B cell (primary cell): Measurements from ENCODE around the gene TANC1. TPM values are rescaled to one million over a fixed set of nuclear protein-coding genes. Genes with fewer than 3 reads are reported as not detected.

ENCODE experiments used
- ATAC-seq: fragments of 200-7000 bp; cut with Tn5 transposase; one replicate; pipeline ENCODE4 v1.10.0; 2021; ENCODE audit warnings: low read depth, mild to moderate bottlenecking, moderate number of reproducible peaks, moderate library complexity
- CTCF ChIA-PET: fragments of 350-600 bp; sonication (Branson Sonifier 250); formaldehyde crosslinking; loops from one replicate; lab custom pipeline; 2021; ENCODE audit warnings: antibody characterized with exemption, inconsistent platforms; lab: Charles Lee
- POLR2A ChIA-PET: fragments of 350-600 bp; sonication (Branson Sonifier 250); formaldehyde crosslinking; loops from one replicate; lab custom pipeline; 2021; ENCODE audit warnings: antibody characterized with exemption; lab: Charles Lee
- DNase-seq: peaks from one replicate; pipeline ENCODE4 v3.0.0; 2013
- H2AFZ ChIP-seq: 2 replicates; pipeline ENCODE4 v1.6.1; 2012; ENCODE audit warnings: mild to moderate bottlenecking, low read depth, low read length; ENCODE audit not compliant: insufficient read depth, poor library complexity, severe bottlenecking
- H3K27ac ChIP-seq, 2 donors: 1 replicate in 1 of 2; 2 replicates in 1 of 2; pipeline ENCODE4 v1.5.1; 2012 to 2013; ENCODE audit warnings: low read length in 2 of 2, mild to moderate bottlenecking in 2 of 2, moderate library complexity in 1 of 2
- H3K27me3 ChIP-seq, 4 experiments: fragments of 200-600 bp in 1 of 4; sonication (generic) in 1 of 4; replicated peaks in 1 of 4; 1 replicate in 2 of 4; 2 replicates in 2 of 4; pipeline versions ENCODE4 v1.6.1 to v1.7.0; 2013 to 2016; ENCODE audit warnings: low read length in 3 of 4, mild to moderate bottlenecking in 2 of 4, mixed read lengths in 1 of 4, moderate library complexity in 1 of 4; ENCODE audit not compliant: insufficient read depth in 4 of 4, control insufficient read depth in 3 of 4; ENCODE audit errors: control extremely low read depth in 1 of 4
- H3K36me3 ChIP-seq, 2 experiments: replicated peaks in 1 of 2; 1 replicate in 1 of 2; 2 replicates in 1 of 2; pipeline versions ENCODE4 v1.6.1 to v1.7.1; 2013; ENCODE audit warnings: low read length in 1 of 2; ENCODE audit not compliant: insufficient read depth in 2 of 2, control insufficient read depth in 1 of 2; ENCODE audit errors: control extremely low read depth in 1 of 2, extremely low read depth in 1 of 2
- H3K4me1 ChIP-seq, 2 donors: fragments of 200-600 bp in 1 of 2; sonication (generic) in 1 of 2; 1 replicate in 1 of 2; 2 replicates in 1 of 2; pipeline versions ENCODE4 v1.5.1 to v1.6.1; 2013 to 2017; ENCODE audit warnings: low read length in 2 of 2; ENCODE audit not compliant: control insufficient read depth in 2 of 2, insufficient read depth in 2 of 2
- H3K4me2 ChIP-seq: replicated peaks from 2 replicates; pipeline ENCODE3; 2012; ENCODE audit warnings: mild to moderate bottlenecking, low read depth, low read length; ENCODE audit not compliant: poor library complexity, severe bottlenecking
- H3K4me3 ChIP-seq, 5 experiments: fragments of 200-600 bp in 1 of 5; sonication (generic) in 1 of 5; 1 replicate in 3 of 5; 2 replicates in 2 of 5; pipeline versions ENCODE4 v1.5.1 to v1.7.0; 2011 to 2016; ENCODE audit warnings: low read length in 4 of 5, mild to moderate bottlenecking in 4 of 5, low read depth in 2 of 5, control low read depth in 1 of 5, moderate library complexity in 1 of 5; ENCODE audit not compliant: insufficient read depth in 1 of 5; ENCODE audit errors: control extremely low read depth in 1 of 5, extremely low read depth in 1 of 5
- H3K79me2 ChIP-seq: fragments of 200-600 bp; sonication (generic); one replicate; pipeline ENCODE4 v1.6.0; 2016; ENCODE audit warnings: low read length; ENCODE audit not compliant: control insufficient read depth, insufficient read depth
- H3K9ac ChIP-seq: fragments of 200-600 bp; sonication (generic); 2 replicates; pipeline ENCODE4 v1.6.1; 2017; ENCODE audit warnings: mild to moderate bottlenecking, low read length, moderate library complexity
- H3K9me3 ChIP-seq, 3 donors: one replicate each; pipeline versions ENCODE4 v1.6.1 to v1.7.1; 2013; ENCODE audit warnings: low read length in 2 of 3; ENCODE audit not compliant: control insufficient read depth in 2 of 3, insufficient read depth in 1 of 3; ENCODE audit errors: control extremely low read depth in 1 of 3
- H4K20me1 ChIP-seq: 2 replicates; pipeline ENCODE4 v1.6.0; 2012; ENCODE audit warnings: mild to moderate bottlenecking, low read length; ENCODE audit not compliant: insufficient read depth, control insufficient read depth, poor library complexity, severe bottlenecking
- H3K27ac Mint-ChIP-seq: one replicate; pipeline ENCODE4 v1.8.0; 2021; ENCODE audit warnings: mixed read lengths
- H3K27me3 Mint-ChIP-seq: one replicate; pipeline ENCODE4 v1.8.0; 2021; ENCODE audit warnings: mixed read lengths
- H3K4me1 Mint-ChIP-seq: one replicate; pipeline ENCODE4 v1.8.0; 2021; ENCODE audit warnings: mixed read lengths
- H3K4me3 Mint-ChIP-seq: one replicate; pipeline ENCODE4 v1.8.0; 2021; ENCODE audit warnings: mixed read lengths
- H3K9me3 Mint-ChIP-seq: one replicate; pipeline ENCODE4 v1.8.0; 2022; ENCODE audit warnings: mixed read lengths; ENCODE audit not compliant: insufficient read depth
- EZH2 ChIP-seq: IDR thresholded peaks from 2 replicates; pipeline ENCODE4 v1.6.1; 2012; ENCODE audit warnings: borderline replicate concordance, low read depth, mild to moderate bottlenecking, moderate library complexity, low read length; ENCODE audit not compliant: insufficient read depth, poor library complexity, severe bottlenecking
- WGBS: methylation state at CpG from one replicate; pipeline ENCODE4 v1.1.5; 2013; ENCODE audit warnings: missing lambda C conversion rate; ENCODE audit not compliant: insufficient coverage; 5-methylcytosine and 5-hydroxymethylcytosine counted together
- intact Hi-C: fragments of 100-400 bp; cut with micrococcal nuclease; formaldehyde crosslinking; loops from one replicate; pipeline ENCODE4 v1.10.0; 2022
- polyA plus RNA-seq: library from polyadenylated mRNA; depleted of rRNA; stranded (reverse); fragments of >200 nt; gene quantifications from 2 replicates; pipeline ENCODE4 v1.2.3, GENCODE V29; 2012
- total RNA-seq, 2 donors: library from RNA; stranded (reverse); fragments of 120-200 nt in 1 of 2; gene quantifications; 1 replicate in 1 of 2; 2 replicates in 1 of 2; pipeline versions ENCODE4 v1.2.3 to v1.2.4, GENCODE V29; 2013 to 2022

Gene TANC1
- total and polyA plus RNA-seq, 2 donors (not counting 1 experiment from before 2014, with no cell fraction given): 0.13 TPM; not detected in 1

DNA sequence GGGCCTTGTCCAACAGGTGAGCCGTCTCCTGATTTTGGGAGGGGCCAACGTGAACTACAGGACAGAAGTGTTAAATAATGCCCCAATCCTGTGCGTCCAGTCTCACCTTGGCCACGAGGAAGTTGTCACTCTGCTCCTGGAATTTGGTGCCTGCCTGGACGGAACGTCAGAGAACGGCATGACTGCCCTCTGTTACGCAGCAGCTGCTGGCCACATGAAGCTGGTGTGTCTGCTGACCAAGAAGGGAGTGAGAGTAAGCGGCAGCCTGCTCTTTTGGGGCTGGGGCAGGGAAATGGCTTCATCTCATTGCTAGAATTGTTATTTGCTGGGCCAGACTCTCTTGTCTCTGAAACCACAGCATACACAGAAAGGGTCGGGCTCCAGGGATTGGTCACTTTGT lies 225.8 kb downstream of the TANC1 start:
- H3K4me1 ChIP-seq: no peaks in the 10 kb centered on the region
- intact Hi-C loops: no loop called here

GRCh38 chr2:159195697-159196096 lies 227.3 kb downstream of the TANC1 start:
- H3K4me2 ChIP-seq: no peak overlapping the region
- H2AFZ ChIP-seq: no peak overlapping the region
- 96% methylated on average over 4 of the region's 6 CpGs for WGBS
- no peaks in the 10 kb centered on the region for H4K20me1 ChIP-seq
- H3K4me3 ChIP-seq: no peak overlapping the region
- no peak for DNase-seq
- no peaks in the 10 kb centered on the region for H3K9me3 ChIP-seq
- no peaks in the 10 kb centered on the region for H3K9me3 Mint-ChIP-seq
- H3K36me3 ChIP-seq: no peaks in the 10 kb centered on the region
- intact Hi-C loops: no loop called here
- CTCF ChIA-PET: no interaction called here
- H3K27me3 ChIP-seq: no peaks in the 10 kb centered on the region
- H3K4me3 Mint-ChIP-seq: no peak overlapping the region
- no peaks in the 10 kb centered on the region for H3K4me1 Mint-ChIP-seq
- H3K79me2 ChIP-seq: no peaks in the 10 kb centered on the region
- peaks cover 3% of the 10 kb centered on the region for H3K27me3 Mint-ChIP-seq
- no peak for TF ChIP-seq EZH2
- no peak overlapping the region for H3K27ac ChIP-seq
- POLR2A ChIA-PET: no interaction called here
- no peak overlapping the region for H3K9ac ChIP-seq
- no peak overlapping the region for H3K27ac Mint-ChIP-seq
- ATAC-seq: no peak
- no peaks in the 10 kb centered on the region for H3K4me1 ChIP-seq

More for the DNA sequence above, 225.8 kb downstream of the TANC1 start:
- no peak for TF ChIP-seq EZH2
- Histone ChIP-seq H3K4me3 (no peak overlapping the region), H3K9me3 (no peaks in the 10 kb centered on the region), H3K36me3 (no peaks in the 10 kb centered on the region), H3K4me2 (no peak overlapping the region), H2AFZ (no peak overlapping the region), H3K27me3 (no peaks in the 10 kb centered on the region), H4K20me1 (no peaks in the 10 kb centered on the region), H3K9ac (no peak overlapping the region), H3K79me2 (no peaks in the 10 kb centered on the region), H3K27ac (no peak overlapping the region)
- POLR2A ChIA-PET: no interaction called here
- Mint-ChIP-seq H3K9me3 (no peaks in the 10 kb centered on the region), H3K27me3 (peaks cover 3% of the 10 kb centered on the region), H3K4me1 (no peaks in the 10 kb centered on the region), H3K27ac (no peak overlapping the region), H3K4me3 (no peak overlapping the region)
- CTCF ChIA-PET: no interaction called here
- no peak for DNase-seq
- 95% methylated on average over 10 of the region's 10 CpGs for WGBS
- ATAC-seq: no peak
